DMS53 treated with DMSO at 0.1 percent for 48 hours (cell line): ENCODE data around the gene SVOPL.

Experiments
- DNase-seq: peaks from one replicate; lab custom pipeline; 2025; ENCODE audit not compliant: unreplicated experiment; lab: John Stamatoyannopoulos, UW

Gene SVOPL

DNA sequence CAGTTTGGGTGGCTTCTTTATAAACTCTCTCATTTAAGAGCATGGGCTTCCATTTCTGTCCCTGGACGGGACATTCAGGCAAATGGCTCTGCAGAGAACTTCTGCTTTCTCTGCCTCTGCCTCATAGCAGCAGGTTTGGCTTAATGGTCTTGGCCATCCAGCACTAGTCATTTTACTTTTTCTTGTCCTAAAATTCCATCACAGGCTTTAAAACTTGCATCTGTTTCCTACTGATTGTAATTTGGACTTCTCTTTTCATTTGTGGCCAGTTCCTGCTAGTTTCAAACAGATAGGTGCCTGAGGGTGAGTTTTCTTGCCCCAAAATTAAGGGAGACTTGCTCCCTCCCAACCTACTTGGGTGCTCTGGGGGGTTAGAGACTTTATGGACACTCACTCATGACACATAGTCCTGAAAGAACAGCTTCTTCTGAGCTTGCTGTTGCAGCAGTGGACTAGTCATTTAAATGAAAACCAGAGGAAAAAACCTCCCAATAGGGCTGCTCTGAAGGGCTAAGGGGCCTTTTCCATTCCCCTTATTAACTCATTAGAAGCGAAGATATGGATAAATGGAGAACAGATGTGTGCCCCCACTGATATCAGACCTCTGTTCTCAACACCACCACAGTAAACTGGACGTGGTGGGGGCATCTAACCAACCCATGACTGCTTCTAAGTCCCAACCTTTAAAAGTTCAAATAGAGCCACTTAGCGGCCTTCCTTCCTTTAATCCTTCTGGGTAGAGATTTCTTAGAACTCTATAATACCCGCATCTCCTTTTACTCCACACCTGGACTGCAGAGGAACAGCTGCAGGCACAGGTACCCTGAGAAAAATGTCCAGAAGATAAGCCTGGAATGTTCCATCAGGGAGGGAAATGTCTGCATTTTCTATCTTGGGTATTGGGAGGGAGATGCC is 38.8 kb downstream of the SVOPL start:
- no peak for DNase-seq

DNA sequence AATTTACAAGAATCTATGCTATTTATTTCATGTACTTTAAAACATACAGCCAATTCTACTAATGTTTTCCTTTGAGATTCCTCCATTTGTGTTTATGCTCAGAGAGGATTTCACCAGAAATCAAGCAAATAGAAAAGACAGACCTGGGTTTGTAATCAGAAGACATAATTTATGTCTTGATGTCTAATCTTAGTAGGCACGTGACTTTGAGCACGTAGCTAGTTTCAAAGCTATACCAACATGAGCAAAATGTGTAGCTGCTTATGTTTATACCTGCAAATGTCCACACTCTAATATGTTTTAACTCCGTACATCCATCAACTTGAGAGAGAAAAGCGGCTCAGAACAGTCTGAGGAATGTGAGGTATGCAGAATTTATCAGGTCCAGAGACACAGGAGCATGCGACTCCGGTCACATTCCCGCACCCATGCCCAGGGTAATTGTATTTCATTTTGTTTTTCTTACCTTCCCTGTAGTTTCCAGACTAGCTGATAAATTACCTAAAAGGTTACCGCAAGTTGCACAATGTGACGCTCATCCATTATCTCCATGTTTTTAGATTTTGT is 40.0 kb downstream of the SVOPL start:
- DNase-seq: no peak

DNA sequence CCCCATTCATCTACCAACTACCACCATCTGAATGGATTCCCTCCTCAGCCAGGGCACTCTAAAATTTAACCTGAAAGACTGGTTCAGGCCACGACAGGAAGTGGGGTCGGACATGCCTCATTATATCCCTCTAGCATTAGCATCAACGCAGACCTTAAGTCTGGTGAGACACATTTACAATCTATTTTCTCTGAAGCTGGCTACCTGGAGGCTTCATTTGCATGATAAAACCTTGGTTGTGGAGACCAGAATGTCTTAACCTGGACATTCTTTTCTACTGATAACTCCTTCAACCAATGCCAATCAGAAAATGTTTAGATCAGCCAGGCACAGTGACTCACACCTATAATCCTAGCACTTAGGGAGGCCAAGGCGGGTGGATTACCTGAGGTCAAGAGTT is 42.3 kb downstream of the SVOPL start:
- DNase-seq: no peak

- no peak for DNase-seq
Measured at GRCh38 chr7:138657854-138658386, 43.2 kb downstream of the SVOPL start.

DNA sequence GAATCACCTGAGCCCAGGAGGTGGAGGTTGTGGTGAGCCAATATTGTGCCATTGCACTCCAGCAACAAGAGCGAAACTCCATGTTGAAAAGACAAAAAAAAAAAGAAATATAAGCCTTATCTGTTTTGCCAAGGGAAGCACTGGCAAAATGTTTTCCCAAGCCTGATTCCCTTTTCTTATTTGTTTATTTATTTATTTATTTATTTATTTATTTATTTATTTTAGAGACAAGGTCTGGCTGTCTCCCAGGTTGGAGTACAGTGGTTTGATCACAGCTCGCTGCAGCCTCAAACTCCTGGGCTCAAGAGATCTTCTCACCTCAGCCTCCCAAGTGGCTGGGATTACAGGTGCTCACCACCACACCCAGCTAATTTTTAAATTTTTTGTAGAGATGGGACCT is 44.2 kb downstream of the SVOPL start:
- no peak for DNase-seq

DNA sequence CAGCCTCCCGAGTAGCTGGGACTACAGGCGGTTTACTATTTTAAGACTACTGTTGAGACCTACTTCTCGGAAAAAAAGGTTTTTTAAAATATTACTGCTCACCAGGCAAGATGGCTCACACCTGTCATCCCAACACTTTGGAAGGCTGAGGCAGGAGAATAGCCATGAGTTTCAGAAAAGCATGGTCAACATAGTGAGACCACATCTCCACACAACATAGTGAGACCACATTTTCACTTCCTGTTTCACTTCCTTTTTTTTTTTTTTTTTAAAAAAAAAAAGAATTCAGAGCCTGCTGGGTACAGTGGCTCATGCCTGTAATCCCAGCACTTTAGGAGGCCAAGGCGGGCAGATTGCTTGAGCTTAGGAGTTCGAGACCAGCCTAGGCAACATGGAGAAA is 46.5 kb downstream of the SVOPL start:
- no peak for DNase-seq

- DNase-seq: no peak
Measured at GRCh38 chr7:138649506-138649905, 51.7 kb downstream of the SVOPL start.

DNA sequence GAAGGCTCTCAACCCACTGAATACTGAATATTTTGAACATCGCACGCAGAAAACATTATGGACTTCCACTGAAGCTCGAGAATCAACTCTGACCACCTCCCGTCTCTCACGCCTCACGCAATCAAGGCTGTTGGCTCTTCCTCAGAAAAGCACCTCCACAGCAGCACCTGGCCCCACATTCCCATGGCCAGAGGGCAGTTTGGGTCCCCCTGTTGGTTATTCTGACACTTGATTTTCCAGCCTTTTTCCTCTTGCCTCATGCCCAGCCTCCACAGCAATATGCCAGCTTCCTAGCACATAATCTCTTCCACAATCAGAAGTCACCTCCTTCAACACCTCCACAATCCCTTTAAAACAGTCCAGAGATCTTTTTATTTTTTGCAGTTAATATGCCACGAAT is 55.9 kb downstream of the SVOPL start:
- no peak for DNase-seq

- no peak for DNase-seq
Measured at GRCh38 chr7:138632826-138633602, 68.1 kb downstream of the SVOPL start.

DNA sequence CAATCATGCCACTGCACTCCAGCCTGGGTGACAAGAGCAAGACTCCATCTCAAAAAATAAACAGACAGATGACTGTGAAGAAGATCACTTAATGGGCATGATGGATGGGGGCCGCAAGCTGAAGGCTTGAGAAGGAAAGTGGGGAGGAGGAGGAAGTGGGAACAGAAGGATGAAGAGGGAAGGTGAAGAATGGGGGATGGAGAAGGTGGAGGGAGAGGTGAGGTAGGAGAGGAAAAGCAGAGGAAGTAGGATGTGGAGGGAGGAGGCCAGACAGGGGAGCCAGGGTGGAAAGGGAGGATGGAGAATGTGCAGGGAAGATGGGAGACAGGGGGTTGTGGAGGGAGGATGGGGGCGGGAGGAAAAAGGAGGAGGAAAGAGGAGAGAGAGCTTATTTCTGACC is 68.8 kb downstream of the SVOPL start:
- DNase-seq: no peak

DNA sequence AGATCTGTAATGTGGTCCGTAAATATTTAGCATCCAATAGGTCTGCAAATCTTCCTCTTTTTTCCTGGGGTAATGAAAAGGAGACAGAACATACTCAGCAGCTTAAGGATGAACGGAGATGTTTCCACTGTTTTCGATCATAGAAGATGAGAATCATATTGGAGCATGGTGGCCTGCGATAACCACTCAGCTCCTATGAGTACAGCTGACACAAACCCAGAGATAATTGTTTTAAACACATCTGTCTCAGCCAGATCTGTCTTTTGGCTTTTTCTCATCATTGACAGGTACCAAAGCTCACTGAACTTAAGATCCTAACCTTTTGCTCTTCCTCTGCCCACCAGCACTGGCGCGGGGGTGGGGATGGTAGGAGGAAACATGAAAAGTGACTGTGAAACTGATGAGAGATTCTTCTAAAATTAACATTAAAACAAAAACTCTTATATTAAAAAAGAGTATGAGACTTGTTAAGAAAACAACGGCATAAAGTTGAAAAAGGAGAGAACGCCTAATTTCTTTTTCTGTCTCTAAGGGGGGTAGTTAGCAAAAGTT is 71.0 kb downstream of the SVOPL start:
- DNase-seq: no peak

GRCh38 chr7:138627361-138627760 is 73.8 kb downstream of the SVOPL start:
- DNase-seq: no peak

GRCh38 chr7:138626846-138627245 is 74.3 kb downstream of the SVOPL start:
- DNase-seq: no peak

- peak; percentile 99 for DNase-seq
Measured at GRCh38 chr7:138625849-138626230, 75.3 kb downstream of the SVOPL start.

DNA sequence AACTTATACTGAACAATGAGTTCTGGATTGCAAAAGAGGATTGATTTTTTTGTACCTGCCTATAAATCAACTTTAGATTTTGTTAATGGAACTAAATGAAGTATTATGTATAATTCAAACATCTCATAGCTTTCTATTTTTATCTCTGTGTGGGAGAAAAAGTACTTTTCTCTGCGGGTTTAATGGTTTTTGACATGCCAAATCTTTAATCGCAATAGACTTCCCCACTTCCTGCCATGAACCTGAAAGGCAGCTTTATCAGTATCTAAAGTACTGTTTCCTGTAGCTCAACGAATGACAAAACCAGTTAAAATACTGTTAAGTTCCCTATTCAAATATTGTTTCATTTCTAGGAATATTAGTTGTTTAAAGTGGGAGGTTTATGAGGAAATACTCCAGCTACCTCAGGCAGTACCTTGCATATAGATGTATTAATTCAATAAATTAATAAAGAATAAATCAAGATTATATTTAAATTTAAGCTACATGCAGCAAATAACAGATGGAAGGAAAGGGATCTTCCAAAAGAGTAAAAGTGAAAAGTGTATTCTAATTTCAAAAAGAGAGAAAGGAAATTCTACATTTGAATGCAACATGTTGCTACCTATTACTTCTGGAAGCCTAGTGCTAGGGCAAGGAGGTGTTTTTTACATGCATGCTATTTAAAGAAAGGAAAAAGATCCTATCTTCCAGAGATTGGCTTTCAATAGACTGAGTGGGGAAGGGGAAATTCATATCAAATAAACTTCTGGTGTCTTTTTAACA is 75.9 kb downstream of the SVOPL start:
- DNase-seq: peak; percentile 77

GRCh38 chr7:138622841-138623240 is 78.3 kb downstream of the SVOPL start:
- no peak for DNase-seq

- peak; percentile 8 for DNase-seq
Measured at GRCh38 chr7:138618933-138619332, 82.2 kb downstream of the SVOPL start.

GRCh38 chr7:138618506-138618905 is 82.7 kb downstream of the SVOPL start:
- DNase-seq: no peak

DNA sequence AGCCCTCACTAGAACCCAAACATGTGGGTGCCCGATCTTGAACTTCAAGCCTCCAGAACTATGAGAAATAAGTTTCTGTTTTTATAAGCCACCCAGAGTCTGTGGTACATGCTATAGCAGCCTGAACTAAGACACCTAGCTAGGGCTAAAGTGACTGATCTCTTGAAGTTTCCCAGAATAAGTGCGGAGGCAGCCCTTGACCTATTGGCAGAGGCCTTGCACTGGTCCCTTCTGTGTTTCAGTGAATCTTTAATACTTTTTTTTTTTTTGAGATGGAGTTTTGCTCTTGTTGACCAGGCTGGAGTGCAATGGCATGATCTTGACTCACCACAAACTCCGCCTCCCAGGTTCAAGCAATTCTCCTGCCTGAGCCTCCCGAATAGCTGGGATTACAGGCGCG is 85.1 kb downstream of the SVOPL start:
- no peak for DNase-seq

GRCh38 chr7:138613630-138614029 is 87.5 kb downstream of the SVOPL start:
- DNase-seq: peak; percentile 50
